Measurements from ENCODE around the gene PFKP.

Gene PFKP

GRCh38 chr10:3116508-3117100 lies 49.3 kb downstream of the PFKP start:
- TF ChIP-seq, protein P1, sequence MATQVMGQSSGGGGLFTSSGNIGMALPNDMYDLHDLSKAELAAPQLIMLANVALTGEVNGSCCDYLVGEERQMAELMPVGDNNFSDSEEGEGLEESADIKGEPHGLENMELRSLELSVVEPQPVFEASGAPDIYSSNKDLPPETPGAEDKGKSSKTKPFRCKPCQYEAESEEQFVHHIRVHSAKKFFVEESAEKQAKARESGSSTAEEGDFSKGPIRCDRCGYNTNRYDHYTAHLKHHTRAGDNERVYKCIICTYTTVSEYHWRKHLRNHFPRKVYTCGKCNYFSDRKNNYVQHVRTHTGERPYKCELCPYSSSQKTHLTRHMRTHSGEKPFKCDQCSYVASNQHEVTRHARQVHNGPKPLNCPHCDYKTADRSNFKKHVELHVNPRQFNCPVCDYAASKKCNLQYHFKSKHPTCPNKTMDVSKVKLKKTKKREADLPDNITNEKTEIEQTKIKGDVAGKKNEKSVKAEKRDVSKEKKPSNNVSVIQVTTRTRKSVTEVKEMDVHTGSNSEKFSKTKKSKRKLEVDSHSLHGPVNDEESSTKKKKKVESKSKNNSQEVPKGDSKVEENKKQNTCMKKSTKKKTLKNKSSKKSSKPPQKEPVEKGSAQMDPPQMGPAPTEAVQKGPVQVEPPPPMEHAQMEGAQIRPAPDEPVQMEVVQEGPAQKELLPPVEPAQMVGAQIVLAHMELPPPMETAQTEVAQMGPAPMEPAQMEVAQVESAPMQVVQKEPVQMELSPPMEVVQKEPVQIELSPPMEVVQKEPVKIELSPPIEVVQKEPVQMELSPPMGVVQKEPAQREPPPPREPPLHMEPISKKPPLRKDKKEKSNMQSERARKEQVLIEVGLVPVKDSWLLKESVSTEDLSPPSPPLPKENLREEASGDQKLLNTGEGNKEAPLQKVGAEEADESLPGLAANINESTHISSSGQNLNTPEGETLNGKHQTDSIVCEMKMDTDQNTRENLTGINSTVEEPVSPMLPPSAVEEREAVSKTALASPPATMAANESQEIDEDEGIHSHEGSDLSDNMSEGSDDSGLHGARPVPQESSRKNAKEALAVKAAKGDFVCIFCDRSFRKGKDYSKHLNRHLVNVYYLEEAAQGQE (IDR thresholded peaks at IDR 0.05; ENCODE audit: insufficient replicate concordance, low read depth), result no peak
- TF ChIP-seq GABPA (IDR thresholded peaks at IDR 0.05; ENCODE audit: low read depth) (no peak), CTCF (IDR thresholded peaks at IDR 0.05; ENCODE audit: insufficient read depth, low read length) (no peak), POLR2AphosphoS5 (IDR thresholded peaks at IDR 0.05; ENCODE audit: low read depth) (no peak), SPI1 (IDR thresholded peaks at IDR 0.05; ENCODE audit: borderline replicate concordance, low read depth) (no peak)
- no peak for DNase-seq (ENCODE audit: low read depth in 1 of 2, low spot score in 1 of 2)
- H3K27ac ChIP-seq (replicated peaks), result no peak overlapping the region

DNA sequence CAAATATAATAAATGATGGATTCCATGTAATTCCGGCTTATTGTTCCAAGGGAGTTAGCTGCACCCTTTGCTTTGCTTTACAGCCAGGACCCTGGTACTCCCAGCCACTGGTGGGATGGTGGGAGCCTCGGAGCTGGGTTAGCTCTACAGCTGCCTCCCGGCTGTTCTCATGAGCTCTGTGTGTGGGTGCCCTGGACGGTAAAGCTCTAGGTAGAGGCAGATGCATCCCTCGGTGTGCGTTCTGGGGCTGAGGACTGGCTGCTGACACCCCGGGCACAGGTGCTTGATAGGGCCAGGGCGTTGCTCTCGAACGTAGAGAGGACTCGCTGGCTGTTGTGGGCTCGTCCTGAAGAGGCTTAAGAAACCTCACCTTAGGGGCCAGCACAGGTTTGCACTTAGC lies 50.1 kb downstream of the PFKP start:
- Histone ChIP-seq H3K27me3 (ENCODE audit: insufficient read depth, poor library complexity, severe bottlenecking) (no peaks in the 10 kb centered on the region), H3K4me3 (replicated peaks; ENCODE audit: insufficient read depth, low read length) (no peak overlapping the region), H3K27ac (replicated peaks) (no peak overlapping the region)
- TF ChIP-seq GABPA (IDR thresholded peaks at IDR 0.05; ENCODE audit: low read depth) (no peak), POLR2AphosphoS5 (IDR thresholded peaks at IDR 0.05; ENCODE audit: low read depth) (no peak), CTCF (IDR thresholded peaks at IDR 0.05; ENCODE audit: insufficient read depth, low read length) (no peak)
- no peak for DNase-seq (ENCODE audit: low read depth in 1 of 2, low spot score in 1 of 2)

More at GRCh38 chr10:3116508-3117100, 49.3 kb downstream of the PFKP start:
- no peaks in the 10 kb centered on the region for H3K27me3 ChIP-seq (ENCODE audit: insufficient read depth, poor library complexity, severe bottlenecking)
- no peak overlapping the region for H3K4me3 ChIP-seq (replicated peaks; ENCODE audit: insufficient read depth, low read length)

DNA sequence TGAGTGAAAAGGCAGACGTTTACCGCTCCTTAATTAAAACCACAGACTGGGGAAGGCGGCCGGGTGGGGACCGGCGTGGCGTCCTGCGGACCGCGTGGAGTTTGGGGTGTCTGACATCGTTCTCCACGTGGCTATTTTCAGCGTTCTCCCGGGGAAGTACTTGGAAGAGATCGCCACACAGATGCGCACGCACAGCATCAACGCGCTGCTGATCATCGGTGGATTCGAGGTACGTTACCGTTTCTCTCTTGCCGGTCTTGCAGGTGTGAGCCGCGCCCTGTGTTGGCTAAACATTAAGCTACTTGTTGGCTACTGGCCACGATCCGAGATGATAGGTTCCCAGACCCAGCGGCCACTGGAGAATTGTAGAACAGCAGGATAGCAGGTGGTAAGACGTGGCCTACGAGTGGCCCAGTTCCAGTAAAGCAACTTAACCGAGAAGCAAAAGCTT lies 51.3 kb downstream of the PFKP start:
- no peak for DNase-seq (ENCODE audit: low read depth in 1 of 2, low spot score in 1 of 2)
- TF ChIP-seq GABPA (IDR thresholded peaks at IDR 0.05; ENCODE audit: low read depth), result no peak
- Histone ChIP-seq H3K4me3 (replicated peaks; ENCODE audit: insufficient read depth, low read length) (no peak overlapping the region), H3K27ac (replicated peaks) (no peak overlapping the region), H3K27me3 (ENCODE audit: insufficient read depth, poor library complexity, severe bottlenecking) (no peaks in the 10 kb centered on the region)

DNA sequence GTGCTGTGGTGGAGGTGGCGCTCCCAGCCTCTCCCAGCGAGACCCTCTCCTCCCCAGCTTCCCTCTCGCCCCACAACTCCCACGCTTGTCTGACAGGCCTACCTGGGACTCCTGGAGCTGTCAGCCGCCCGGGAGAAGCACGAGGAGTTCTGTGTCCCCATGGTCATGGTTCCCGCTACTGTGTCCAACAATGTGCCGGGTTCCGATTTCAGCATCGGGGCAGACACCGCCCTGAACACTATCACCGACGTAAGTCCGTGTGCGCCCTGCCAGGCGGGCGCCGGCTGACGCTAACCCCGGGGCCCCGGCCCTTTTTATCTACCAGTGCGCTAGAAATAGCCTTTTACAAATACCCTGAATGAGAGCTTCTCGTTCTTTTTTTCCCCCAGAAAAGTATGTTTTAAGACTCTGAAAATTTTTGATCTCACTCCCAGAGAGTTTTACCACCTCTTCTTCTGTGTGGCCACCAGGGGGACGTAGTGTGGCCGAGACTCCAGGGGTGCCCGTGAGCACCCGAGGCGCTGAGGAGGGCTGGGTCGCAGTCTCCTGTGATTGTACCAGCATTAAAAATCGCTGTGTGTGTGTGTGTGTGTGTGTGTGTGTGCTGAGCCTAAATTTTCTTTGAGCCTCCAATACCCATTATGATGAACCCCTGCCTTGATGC lies 52.6 kb downstream of the PFKP start:
- TF ChIP-seq GABPA (IDR thresholded peaks at IDR 0.05; ENCODE audit: low read depth), result no peak
- TF ChIP-seq, protein P1 (IDR thresholded peaks at IDR 0.05; ENCODE audit: insufficient replicate concordance, low read depth), result no peak
- no peak for TF ChIP-seq POLR2AphosphoS5 (IDR thresholded peaks at IDR 0.05; ENCODE audit: low read depth)
- no peak for TF ChIP-seq CTCF (IDR thresholded peaks at IDR 0.05; ENCODE audit: insufficient read depth, low read length)
- no peak for TF ChIP-seq SPI1 (IDR thresholded peaks at IDR 0.05; ENCODE audit: borderline replicate concordance, low read depth)
- DNase-seq (ENCODE audit: low read depth in 1 of 2, low spot score in 1 of 2), result no peak
- Histone ChIP-seq H3K27ac (replicated peaks) (no peak overlapping the region), H3K4me3 (replicated peaks; ENCODE audit: insufficient read depth, low read length) (no peak overlapping the region), H3K27me3 (ENCODE audit: insufficient read depth, poor library complexity, severe bottlenecking) (no peaks in the 10 kb centered on the region)

Measured in HL-60 (cell line).